GM23248 (cell line): ENCODE results near the gene TXNDC15. TPM values are rescaled to one million over a fixed set of nuclear protein-coding genes. Genes with fewer than 3 reads are reported as not detected.
"Not testable (repeated sequence)": the region's sequence is repeated elsewhere in the genome, so short reads cannot be mapped to it uniquely, and the experiment has no call there.

Experiments used
- DNase-seq: peaks from one replicate; pipeline ENCODE4 v3.0.0-alpha.2; 2015
- H2AFZ ChIP-seq: fragments of 200-600 bp; sonication (generic); 2 replicates; pipeline ENCODE4 v1.6.1; 2016; ENCODE audit warnings: antibody characterized with exemption
- H3F3A ChIP-seq: fragments of 200-600 bp; sonication (generic); 2 replicates; pipeline ENCODE4 v1.6.1; 2016; ENCODE audit warnings: mild to moderate bottlenecking, antibody characterized with exemption, mixed run types; ENCODE audit not compliant: insufficient read depth
- H3K27ac ChIP-seq: fragments of 200-600 bp; sonication (generic); 2 replicates; pipeline ENCODE4 v1.5.1; 2016; ENCODE audit warnings: mild to moderate bottlenecking
- H3K27me3 ChIP-seq: fragments of 200-600 bp; sonication (generic); replicated peaks from 2 replicates; pipeline ENCODE4 v1.6.1; 2016; ENCODE audit warnings: mild to moderate bottlenecking; ENCODE audit not compliant: insufficient read depth
- H3K36me3 ChIP-seq: fragments of 200-600 bp; sonication (generic); 2 replicates; pipeline ENCODE4 v1.6.1; 2016; ENCODE audit warnings: low read depth, mild to moderate bottlenecking
- H3K4me1 ChIP-seq: fragments of 200-600 bp; sonication (generic); 2 replicates; pipeline ENCODE4 v1.6.1; 2016; ENCODE audit warnings: mild to moderate bottlenecking; ENCODE audit not compliant: insufficient read depth
- H3K4me2 ChIP-seq: fragments of 200-600 bp; sonication (generic); one replicate; pipeline ENCODE4 v1.6.1; 2016; ENCODE audit warnings: mild to moderate bottlenecking; ENCODE audit not compliant: unreplicated experiment
- H3K4me3 ChIP-seq: fragments of 200-600 bp; sonication (generic); 2 replicates; pipeline ENCODE4 v1.5.1; 2016; ENCODE audit warnings: mild to moderate bottlenecking
- H3K79me2 ChIP-seq: fragments of 200-600 bp; sonication (generic); 2 replicates; pipeline ENCODE4 v1.6.1; 2016; ENCODE audit warnings: mild to moderate bottlenecking; ENCODE audit not compliant: insufficient read depth
- H3K9ac ChIP-seq: fragments of 200-600 bp; sonication (generic); 2 replicates; pipeline ENCODE4 v1.6.1; 2016; ENCODE audit warnings: mild to moderate bottlenecking
- H3K9me2 ChIP-seq: fragments of 200-600 bp; sonication (generic); 2 replicates; pipeline ENCODE4 v1.6.1; 2016; ENCODE audit warnings: mixed run types, mild to moderate bottlenecking, moderate library complexity; ENCODE audit not compliant: insufficient read depth
- H3K9me3 ChIP-seq: fragments of 200-600 bp; sonication (generic); one replicate; pipeline ENCODE4 v1.6.1; 2017; ENCODE audit warnings: low read depth
- H4K20me1 ChIP-seq: fragments of 200-600 bp; sonication (generic); 2 replicates; pipeline ENCODE4 v1.6.0; 2016; ENCODE audit not compliant: insufficient read depth
- EZH2 ChIP-seq: fragments of 200-600 bp; sonication (generic); IDR thresholded peaks from 2 replicates; pipeline ENCODE4 v1.6.1; 2018; ENCODE audit warnings: antibody characterized with exemption, mild to moderate bottlenecking; ENCODE audit not compliant: insufficient read depth, poor library complexity, severe bottlenecking
- EZH2phosphoT487 ChIP-seq: fragments of 200-600 bp; sonication (generic); IDR thresholded peaks from 2 replicates; pipeline ENCODE4 v1.6.1; 2018; ENCODE audit warnings: antibody characterized with exemption, moderate library complexity, mild to moderate bottlenecking, low read depth; ENCODE audit not compliant: insufficient read depth
- WGBS, 2 experiments: methylation state at CpG; one replicate each; pipeline ENCODE4 v1.1.6; 2015 to 2017; ENCODE audit warnings: low lambda C conversion rate in 2 of 2, low coverage in 1 of 2; ENCODE audit errors: missing lambda C conversion rate in 2 of 2; 5-methylcytosine and 5-hydroxymethylcytosine counted together
- in situ Hi-C: fragments of 300-500 bp; cut with MboI; formaldehyde crosslinking; loops from 2 replicates; pipeline ENCODE4 v1.15.0; 2020
- polyA plus RNA-seq: library from polyadenylated mRNA; unstranded; fragments of >200 nt; fragmentation: Nextera tagmentation; extraction: Ambion mirVana; gene quantifications from 2 replicates; pipeline ENCODE4 v1.2.1, GENCODE V29; 2016
- total RNA-seq: library from RNA; depleted of rRNA; stranded (reverse); fragments of >200 nt; shearing (Covaris generic); gene quantifications from 2 replicates; pipeline ENCODE4 v1.2.3, GENCODE V29; 2014

Gene TXNDC15
- total and polyA plus RNA-seq, 2 experiments from 2014 or later, result 102 to 170 TPM

DNA sequence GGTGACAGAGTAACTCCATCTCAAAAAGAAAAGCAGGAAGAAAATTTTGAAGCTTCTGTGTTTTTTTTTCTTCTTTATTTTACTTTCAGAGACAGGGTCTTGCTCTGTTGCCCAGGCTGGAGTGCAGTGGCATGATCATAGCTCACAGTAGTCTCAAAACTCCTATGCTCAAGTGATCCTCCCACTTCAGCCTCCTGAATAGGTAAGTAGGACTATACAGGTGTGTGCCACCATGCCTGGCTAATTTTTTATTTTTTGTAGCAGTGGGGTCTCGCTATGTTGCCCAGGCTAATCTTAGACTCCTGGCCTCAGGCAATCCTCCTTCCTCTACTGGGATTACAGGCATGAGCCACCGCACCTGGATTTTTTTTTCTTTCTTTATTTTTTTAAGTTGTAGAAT is 38.5 kb upstream of the TXNDC15 start:
- Histone ChIP-seq H3K4me3 (no peak overlapping the region), H3F3A (0 out of 2 replicates have a peak, but pooled peaks cover 3% of the 10 kb centered on the region), H4K20me1 (no peaks in the 10 kb centered on the region), H3K4me1 (peaks cover 6% of the 10 kb centered on the region), H3K79me2 (no peaks in the 10 kb centered on the region), H3K36me3 (peaks cover 11% of the 10 kb centered on the region; the same call in 1 of the 2 replicates), H3K4me2 (no peak overlapping the region), H3K27me3 (no peaks in the 10 kb centered on the region), H2AFZ (no peak overlapping the region), H3K9me3 (no peaks in the 10 kb centered on the region), H3K9me2 (no peaks in the 10 kb centered on the region), H3K27ac (no peak overlapping the region), H3K9ac (no peak overlapping the region)
- TF ChIP-seq EZH2 (no peak), EZH2phosphoT487 (no peak)
- whole genome bisulfite sequencing, 2 experiments, result 98 to 100% methylated on average over 2 of the region's 2 CpGs
- DNase-seq, result no peak
- in situ Hi-C loops, result no loop called here

DNA sequence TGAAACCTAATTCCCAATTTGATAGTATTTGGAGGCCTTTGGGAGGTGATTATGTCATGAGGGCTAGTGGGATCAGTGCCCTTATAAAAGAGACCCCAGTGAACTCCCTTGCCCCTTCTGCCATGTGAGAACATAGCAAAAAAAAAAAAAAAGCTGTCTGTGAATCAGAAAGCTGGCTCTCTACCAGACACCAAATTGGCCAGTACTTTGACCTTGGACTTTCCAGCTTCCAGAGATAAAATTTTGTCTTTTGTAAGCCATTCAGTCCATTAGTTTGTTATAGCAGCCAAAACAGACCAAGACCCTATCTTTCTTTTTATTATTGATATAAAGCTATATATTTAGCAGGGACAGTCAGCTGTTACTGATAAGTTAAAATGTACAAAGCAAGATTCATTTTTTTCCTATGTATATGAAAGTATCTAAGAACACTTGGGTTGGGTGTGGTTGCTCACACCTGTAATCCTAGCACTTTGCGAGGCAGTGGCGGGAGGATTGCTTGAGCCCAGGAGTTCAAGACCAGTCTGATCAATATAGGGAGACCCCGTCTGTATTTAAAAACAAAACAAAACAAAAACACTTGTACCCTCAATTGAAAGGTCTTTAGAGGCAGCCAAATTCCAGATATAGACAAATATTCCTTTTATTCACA is 36.5 kb upstream of the TXNDC15 start:
- H4K20me1 ChIP-seq, result no peaks in the 10 kb centered on the region
- no peak overlapping the region for H3K27ac ChIP-seq
- no peak overlapping the region for H3K4me3 ChIP-seq
- H3K36me3 ChIP-seq, result peaks cover 11% of the 10 kb centered on the region; the same call in 1 of the 2 replicates
- H3F3A ChIP-seq, result peaks cover 22% of the 10 kb centered on the region
- TF ChIP-seq EZH2 (no peak), EZH2phosphoT487 (no peak)
- no peak overlapping the region for H3K9ac ChIP-seq
- 77 to 88% methylated on average over 3 of the region's 3 CpGs for WGBS, 2 experiments
- no peaks in the 10 kb centered on the region for H3K79me2 ChIP-seq
- peak; percentile 42 for DNase-seq
- in situ Hi-C loops, result no loop called here
- H3K27me3 ChIP-seq, result no peaks in the 10 kb centered on the region
- no peak overlapping the region for H3K4me2 ChIP-seq
- H3K9me3 ChIP-seq, result no peaks in the 10 kb centered on the region
- no peak overlapping the region for H2AFZ ChIP-seq
- no peaks in the 10 kb centered on the region for H3K9me2 ChIP-seq
- H3K4me1 ChIP-seq, result peaks cover 13% of the 10 kb centered on the region

DNA sequence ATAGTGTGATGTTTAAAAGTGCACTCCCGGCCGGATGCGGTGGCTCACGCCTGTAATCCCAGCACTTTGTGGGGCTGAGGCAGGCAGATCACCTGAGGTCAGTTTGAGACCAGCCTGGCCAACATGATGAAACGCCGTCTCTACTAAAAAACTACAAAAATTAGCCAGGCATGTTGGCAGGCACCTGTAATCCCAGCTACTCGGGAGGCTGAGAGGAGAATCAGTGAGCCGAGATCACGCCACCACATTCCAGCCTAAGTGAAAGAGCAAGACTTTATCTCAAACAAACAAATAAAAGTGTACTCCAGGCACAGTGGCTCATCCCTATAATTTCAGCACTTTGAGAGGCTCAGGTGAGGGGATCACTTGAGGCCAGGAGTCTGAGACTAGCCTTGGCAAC is 35.8 kb upstream of the TXNDC15 start:
- H4K20me1 ChIP-seq, in situ Hi-C loops, H3K79me2 ChIP-seq, H3K4me3 ChIP-seq, H3K9ac ChIP-seq, H2AFZ ChIP-seq, H3K27ac ChIP-seq, H3K9me3 ChIP-seq, DNase-seq, H3K4me2 ChIP-seq, H3K27me3 ChIP-seq, H3K9me2 ChIP-seq: not testable (repeated sequence)
- Histone ChIP-seq H3K36me3 (peaks cover 11% of the 10 kb centered on the region; the same call in 1 of the 2 replicates), H3F3A (peaks cover 29% of the 10 kb centered on the region), H3K4me1 (peaks cover 20% of the 10 kb centered on the region)
- 98% methylated on average over 9 of the region's 9 CpGs for WGBS, 2 experiments

DNA sequence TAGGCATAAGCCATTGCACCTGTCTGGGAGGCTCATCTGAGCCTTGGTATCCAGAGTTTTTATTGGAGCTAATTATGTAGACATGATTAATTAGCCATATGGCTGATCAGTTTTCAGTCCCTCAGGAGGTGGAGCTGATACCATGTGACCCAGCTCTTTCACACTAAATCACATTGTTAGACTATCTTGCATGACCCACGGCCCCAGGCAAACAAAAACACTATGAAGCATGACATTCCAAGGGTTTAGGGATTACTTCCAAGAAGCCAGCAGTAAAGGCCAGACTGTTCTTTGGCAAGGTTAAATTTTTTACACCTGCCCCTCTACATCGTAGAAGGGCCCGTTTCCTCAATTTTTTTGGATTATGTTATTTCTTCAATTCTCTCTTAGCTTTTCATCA is 33.4 kb upstream of the TXNDC15 start:
- no peak overlapping the region for H3K27ac ChIP-seq
- no peak overlapping the region for H3K9ac ChIP-seq
- no peak for DNase-seq
- in situ Hi-C loops, result no loop called here
- H3F3A ChIP-seq, result peaks cover 38% of the 10 kb centered on the region
- no peak overlapping the region for H2AFZ ChIP-seq
- H4K20me1 ChIP-seq, result no peaks in the 10 kb centered on the region
- H3K4me1 ChIP-seq, result peaks cover 26% of the 10 kb centered on the region
- peaks cover 11% of the 10 kb centered on the region; the same call in 1 of the 2 replicates for H3K36me3 ChIP-seq
- no peaks in the 10 kb centered on the region for H3K9me2 ChIP-seq
- WGBS, 2 experiments, result 96 to 97% methylated on average over 3 of the region's 3 CpGs
- H3K4me3 ChIP-seq, result no peak overlapping the region
- H3K27me3 ChIP-seq, result no peaks in the 10 kb centered on the region
- no peaks in the 10 kb centered on the region for H3K79me2 ChIP-seq
- H3K4me2 ChIP-seq, result no peak overlapping the region
- no peak for TF ChIP-seq EZH2
- TF ChIP-seq EZH2phosphoT487, result no peak
- no peaks in the 10 kb centered on the region for H3K9me3 ChIP-seq
